HepG2 (cell line): ENCODE measurements around the gene PDLIM5. TPM values are rescaled to one million over a fixed set of nuclear protein-coding genes. Genes with fewer than 3 reads are reported as not detected.

Source experiments
- ATAC-seq: fragments of 200-7000 bp; cut with Tn5 transposase; 3 replicates; pipeline ENCODE4 v1.9.1; 2020; ENCODE audit warnings: mild to moderate bottlenecking, moderate library complexity
- BruUV-seq: library from RNA; stranded (reverse); fragments of 400-500 nt; replicated peaks from 2 replicates; lab custom pipeline; 2021; lab: Mats Ljungman, UMichigan
- CTCF ChIA-PET: fragments of 300-600 bp; formaldehyde crosslinking; extraction: SDS; loops from one replicate; lab custom pipeline; 2021; ENCODE audit warnings: low total read pairs, inconsistent platforms, low intra/inter-chr PET ratio; lab: Yijun Ruan, JAX
- POLR2A ChIA-PET: fragments of 350-600 bp; sonication (Branson Sonifier 250); formaldehyde crosslinking; loops from one replicate; lab custom pipeline; 2020; ENCODE audit warnings: antibody characterized with exemption, inconsistent platforms; lab: Yijun Ruan, JAX
- DNase-seq: peaks from one replicate; pipeline ENCODE4 v3.0.0-alpha.2; 2015; ENCODE audit warnings: low spot score
- FAIRE-seq: peaks from 3 replicates; lab custom pipeline; 2011; peaks lifted over from hg19 to GRCh38; lab: Jason Lieb, UNC
- H2AFZ ChIP-seq: one replicate; pipeline ENCODE4 v1.6.1; 2011; ENCODE audit warnings: low read length, inconsistent platforms
- H3K27ac ChIP-seq: fragments of 300-600 bp; 3 replicates; pipeline ENCODE4 v1.8.0; 2011; ENCODE audit warnings: mixed run types, mild to moderate bottlenecking, mixed read lengths, low read length, inconsistent platforms; ENCODE audit not compliant: insufficient read depth; ENCODE audit errors: extremely low read length
- H3K27me3 ChIP-seq, 2 experiments: fragments of 200-600 bp in 1 of 2; 2 replicates in 1 of 2; 3 replicates in 1 of 2; pipeline versions ENCODE4 v1.6.0 to v1.8.0; 2011; ENCODE audit warnings: low read length in 2 of 2, mild to moderate bottlenecking in 2 of 2, moderate library complexity in 2 of 2, inconsistent platforms in 1 of 2; ENCODE audit not compliant: insufficient read depth in 2 of 2, control insufficient read depth in 1 of 2
- H3K36me3 ChIP-seq, 2 experiments: fragments of 200-600 bp in 1 of 2; replicated peaks in 1 of 2; 2 replicates in 1 of 2; 3 replicates in 1 of 2; pipeline versions ENCODE4 v1.5.1 to v1.8.0; 2011; ENCODE audit warnings: low read length in 2 of 2, inconsistent platforms in 1 of 2; ENCODE audit not compliant: insufficient read depth in 2 of 2, control insufficient read depth in 1 of 2
- H3K4me1 ChIP-seq: 2 replicates; pipeline ENCODE4 v1.5.1; 2012; ENCODE audit warnings: low read length, inconsistent platforms; ENCODE audit not compliant: insufficient read depth
- H3K4me2 ChIP-seq: 2 replicates; pipeline ENCODE4 v1.6.0; 2011; ENCODE audit warnings: low read depth, low read length, inconsistent platforms
- H3K4me3 ChIP-seq, 3 experiments: fragments of 200-600 bp in 1 of 3; sonication (generic), shearing (Covaris generic) in 1 of 3; replicated peaks in 1 of 3; 2 replicates each; pipeline ENCODE4 v1.5.1; 2011 to 2016; ENCODE audit warnings: low read length in 3 of 3, inconsistent platforms in 2 of 3, low read depth in 2 of 3, mild to moderate bottlenecking in 2 of 3, control low read depth in 1 of 3, mixed read lengths in 1 of 3; ENCODE audit not compliant: insufficient read depth in 1 of 3
- H3K79me2 ChIP-seq: one replicate; pipeline ENCODE4 v1.6.1; 2011; ENCODE audit warnings: low read length, inconsistent platforms; ENCODE audit not compliant: insufficient read depth
- H3K9ac ChIP-seq: 2 replicates; pipeline ENCODE4 v1.6.0; 2011; ENCODE audit warnings: mild to moderate bottlenecking, low read depth, low read length, inconsistent platforms; ENCODE audit not compliant: insufficient read depth
- H3K9me3 ChIP-seq: 2 replicates; pipeline ENCODE4 v1.5.1; 2012; ENCODE audit warnings: mild to moderate bottlenecking, low read length
- H4K20me1 ChIP-seq: 2 replicates; pipeline ENCODE4 v1.6.0; 2011; ENCODE audit warnings: inconsistent platforms, mild to moderate bottlenecking, low read length, moderate library complexity; ENCODE audit not compliant: insufficient read depth
- ARNT2 ChIP-seq: sonication (generic); formaldehyde crosslinking; IDR thresholded peaks from 2 replicates; pipeline ENCODE4 v1.8.0; 2022; ENCODE audit warnings: mild to moderate bottlenecking, low read depth, missing genetic modification reagents, moderate library complexity
- CEBPB ChIP-seq: IDR thresholded peaks from 2 replicates; pipeline ENCODE4 v1.6.1; 2011; ENCODE audit warnings: low read depth, low read length, improper control_type of control experiment, borderline replicate concordance
- HDAC1 ChIP-seq: sonication (generic); formaldehyde crosslinking; IDR thresholded peaks from 2 replicates; pipeline ENCODE4 v1.5.1; 2020; ENCODE audit warnings: mild to moderate bottlenecking, missing genetic modification reagents
- NCOR1 ChIP-seq: fragments of 200-600 bp; sonication (generic); IDR thresholded peaks from 2 replicates; pipeline ENCODE4 v1.7.0; 2017; ENCODE audit warnings: antibody characterized with exemption, low read length, borderline replicate concordance
- ONECUT2 ChIP-seq: sonication (generic); formaldehyde crosslinking; IDR thresholded peaks from 2 replicates; pipeline ENCODE4 v1.4.0; 2020; ENCODE audit warnings: missing genetic modification reagents
- ZBTB1 ChIP-seq: sonication (generic); formaldehyde crosslinking; IDR thresholded peaks from 2 replicates; pipeline ENCODE4 v1.4.0; 2020; ENCODE audit warnings: missing genetic modification reagents, borderline replicate concordance
- ZNF616 ChIP-seq: sonication (generic); formaldehyde crosslinking; IDR thresholded peaks from 2 replicates; pipeline ENCODE4 v1.5.0; 2020; ENCODE audit warnings: low read depth, mild to moderate bottlenecking, missing genetic modification reagents
- ZNF713 ChIP-seq: sonication (generic); formaldehyde crosslinking; IDR thresholded peaks from 2 replicates; pipeline ENCODE4 v1.4.0; 2020; ENCODE audit warnings: mild to moderate bottlenecking, missing genetic modification reagents
- WGBS: methylation state at CpG from one replicate; pipeline ENCODE4 v1.1.6; 2017; ENCODE audit warnings: low lambda C conversion rate; 5-methylcytosine and 5-hydroxymethylcytosine counted together
- in situ Hi-C: cut with HindIII; loops from 2 replicates; pipeline ENCODE4 v1.10.0; 2017; ENCODE audit warnings: low pct_unique_long_range_greater_than_20kb; ENCODE audit not compliant: extremely low pct_ligation_motif_present
- intact Hi-C: fragments of 100-400 bp; cut with micrococcal nuclease; formaldehyde crosslinking; loops from one replicate; pipeline ENCODE4 v1.10.0; 2022; ENCODE audit not compliant: unreplicated experiment
- polyA plus RNA-seq, 8 experiments: library from polyadenylated mRNA; depleted of rRNA in 3 of 8; stranded (reverse) in 7 of 8; unstranded in 1 of 8; fragments of >200 nt; fragmentation: Illumina TruSeq in 4 of 8; extraction: Trizol in 4 of 8; gene quantifications; 2 replicates each; pipeline versions ENCODE4 v1.2.1 to v1.2.3, GENCODE V29; 2011 to 2016; ENCODE audit warnings: low read depth in 4 of 8, missing spikeins in 1 of 8, mixed read lengths in 1 of 8; ENCODE audit not compliant: insufficient read depth in 1 of 8
- total RNA-seq, 5 experiments: library from RNA; depleted of rRNA; stranded (reverse); fragments of >200 nt; fragmentation: Illumina TruSeq; extraction: Trizol; gene quantifications; 2 replicates each; pipeline ENCODE4 v1.2.3, GENCODE V29; 2016; ENCODE audit warnings: low read depth in 1 of 5
- TF ChIP-seq, protein P1 (sequence below), 2 experiments: sonication (generic) in 1 of 2; formaldehyde crosslinking in 1 of 2; IDR thresholded peaks; 2 replicates each; pipeline versions ENCODE4 v1.4.0 to v1.6.1; 2018 to 2020; ENCODE audit warnings: missing genetic modification reagents in 2 of 2, borderline replicate concordance in 1 of 2, low read depth in 1 of 2, mild to moderate bottlenecking in 1 of 2, missing biosample characterization in 1 of 2
- TF ChIP-seq, protein P2 (sequence below): IDR thresholded peaks from 2 replicates; pipeline ENCODE4 v1.6.1; 2012; ENCODE audit warnings: low read depth, low read length, improper control_type of control experiment
- TF ChIP-seq, protein P3 (sequence below): sonication (generic); formaldehyde crosslinking; IDR thresholded peaks from 2 replicates; pipeline ENCODE4 v1.4.0; 2020; ENCODE audit warnings: missing genetic modification reagents, borderline replicate concordance
- TF ChIP-seq, protein P4 (sequence below): sonication (generic); formaldehyde crosslinking; IDR thresholded peaks from 2 replicates; pipeline ENCODE4 v1.5.1; 2020; ENCODE audit warnings: mild to moderate bottlenecking, missing genetic modification reagents, borderline replicate concordance

PDLIM5 gene
- total and polyA plus RNA-seq, 2 of the 13 experiments (the other 11 are each of a cell fraction or from before 2014, with no cell fraction given) = 52.8 to 119 TPM

DNA sequence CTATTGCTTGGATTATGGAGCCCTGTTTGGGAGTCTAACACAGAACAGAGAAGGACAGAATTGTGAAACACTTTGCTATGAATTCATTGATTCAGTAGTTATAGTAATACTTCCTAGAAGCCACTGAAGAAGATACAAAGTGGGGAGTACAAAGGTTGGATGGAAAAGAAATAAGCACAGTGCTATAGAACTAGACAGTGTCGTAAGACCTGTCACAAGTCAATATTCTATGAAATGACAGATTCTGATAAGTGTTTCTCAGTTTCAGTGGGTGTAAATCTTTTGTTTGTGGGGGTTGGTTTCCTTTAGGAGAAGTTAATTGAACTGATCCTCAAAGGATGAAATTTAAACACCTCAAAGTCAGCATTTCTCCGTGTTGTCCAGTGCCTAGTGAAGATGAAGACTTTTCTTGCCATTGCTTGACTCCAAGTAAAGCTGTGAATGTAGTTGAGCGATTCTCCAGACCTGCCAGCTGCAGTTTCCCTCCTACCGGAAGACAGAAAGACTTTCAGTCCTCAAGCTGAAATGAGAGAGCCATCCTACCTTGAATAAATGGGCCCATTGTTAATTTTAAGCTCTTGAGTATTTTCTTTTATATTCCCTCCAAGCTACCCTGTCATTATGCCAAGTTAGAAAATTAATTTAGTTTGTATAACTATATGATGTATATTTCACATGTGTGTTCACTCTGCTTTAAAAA, 7.9 kb downstream of the PDLIM5 start (continued):
- TF ChIP-seq, protein P1, sequence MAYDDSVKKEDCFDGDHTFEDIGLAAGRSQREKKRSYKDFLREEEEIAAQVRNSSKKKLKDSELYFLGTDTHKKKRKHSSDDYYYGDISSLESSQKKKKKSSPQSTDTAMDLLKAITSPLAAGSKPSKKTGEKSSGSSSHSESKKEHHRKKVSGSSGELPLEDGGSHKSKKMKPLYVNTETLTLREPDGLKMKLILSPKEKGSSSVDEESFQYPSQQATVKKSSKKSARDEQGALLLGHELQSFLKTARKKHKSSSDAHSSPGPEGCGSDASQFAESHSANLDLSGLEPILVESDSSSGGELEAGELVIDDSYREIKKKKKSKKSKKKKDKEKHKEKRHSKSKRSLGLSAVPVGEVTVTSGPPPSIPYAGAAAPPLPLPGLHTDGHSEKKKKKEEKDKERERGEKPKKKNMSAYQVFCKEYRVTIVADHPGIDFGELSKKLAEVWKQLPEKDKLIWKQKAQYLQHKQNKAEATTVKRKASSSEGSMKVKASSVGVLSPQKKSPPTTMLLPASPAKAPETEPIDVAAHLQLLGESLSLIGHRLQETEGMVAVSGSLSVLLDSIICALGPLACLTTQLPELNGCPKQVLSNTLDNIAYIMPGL (CRISPR knock-in tag; IDR thresholded peaks at IDR 0.05; ENCODE audit: borderline replicate concordance in 1 of 2, low read depth in 1 of 2) = no peak
- TF ChIP-seq ZBTB1 (CRISPR knock-in tag) (no peak), NCOR1 (peak; percentile 34; the same call in 1 of the 2 replicates), CEBPB (peak; percentile 45; the same call in 1 of the 2 replicates), ONECUT2 (CRISPR knock-in tag) (0 out of 2 replicates have a peak, but pooled peaks have one; percentile 50)
- TF ChIP-seq, protein P2, sequence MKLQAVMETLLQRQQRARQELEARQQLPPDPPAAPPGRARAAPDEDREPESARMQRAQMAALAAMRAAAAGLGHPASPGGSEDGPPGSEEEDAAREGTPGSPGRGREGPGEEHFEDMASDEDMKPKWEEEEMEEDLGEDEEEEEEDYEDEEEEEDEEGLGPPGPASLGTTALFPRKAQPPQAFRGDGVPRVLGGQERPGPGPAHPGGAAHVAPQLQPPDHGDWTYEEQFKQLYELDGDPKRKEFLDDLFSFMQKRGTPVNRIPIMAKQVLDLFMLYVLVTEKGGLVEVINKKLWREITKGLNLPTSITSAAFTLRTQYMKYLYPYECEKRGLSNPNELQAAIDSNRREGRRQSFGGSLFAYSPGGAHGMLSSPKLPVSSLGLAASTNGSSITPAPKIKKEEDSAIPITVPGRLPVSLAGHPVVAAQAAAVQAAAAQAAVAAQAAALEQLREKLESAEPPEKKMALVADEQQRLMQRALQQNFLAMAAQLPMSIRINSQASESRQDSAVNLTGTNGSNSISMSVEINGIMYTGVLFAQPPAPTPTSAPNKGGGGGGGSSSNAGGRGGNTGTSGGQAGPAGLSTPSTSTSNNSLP = 0 out of 2 replicates have a peak, but pooled peaks have one; percentile 19

DNA sequence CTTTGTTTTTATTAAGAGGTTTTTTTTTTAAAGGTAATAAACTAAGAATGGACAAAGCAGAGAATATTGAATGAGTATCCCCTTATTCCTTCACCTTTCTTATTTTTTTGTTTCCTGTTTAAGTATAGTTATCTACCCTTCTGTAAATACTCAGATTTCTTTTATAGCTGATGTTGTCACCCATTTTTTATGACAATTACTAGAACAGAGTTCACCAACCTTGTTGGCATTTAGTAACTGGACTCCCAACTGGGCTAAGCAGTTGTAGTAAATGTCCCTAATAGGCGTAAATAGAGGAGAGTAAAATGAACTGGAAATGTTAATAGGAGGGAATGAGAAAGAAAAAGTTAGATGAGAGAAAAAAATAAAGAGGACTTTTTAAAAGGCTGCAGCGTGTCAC, 9.8 kb downstream of the PDLIM5 start:
- in situ Hi-C loops (no loop called here), intact Hi-C loops (no loop called here)
- no peak overlapping the region for H3K27ac ChIP-seq
- no peak overlapping the region for H3K4me3 ChIP-seq
- FAIRE-seq (no peak), ATAC-seq (no peak), DNase-seq (no peak)
- no peak overlapping the region for H3K4me2 ChIP-seq
- H3K27me3 ChIP-seq = no peaks in the 10 kb centered on the region
- H3K9me3 ChIP-seq = no peaks in the 10 kb centered on the region
- peaks cover 21% of the 10 kb centered on the region; the same call in 1 of the 2 replicates for H4K20me1 ChIP-seq
- POLR2A ChIA-PET = interaction anchor here (0.8 to 1.0 kb wide), 2 partner anchors 10 to 12 kb away, joined by 3 to 4 read pairs; partner anchors contain the start of gene PDLIM5
- BruUV-seq = no TSS peak
- peaks cover 96% of the 10 kb centered on the region for H3K79me2 ChIP-seq
- WGBS = 95% methylated on average over 2 of the region's 2 CpGs
- CTCF ChIA-PET = no interaction called here
- H3K9ac ChIP-seq = no peak overlapping the region
- peaks cover 92% of the 10 kb centered on the region for H3K4me1 ChIP-seq
- no peak overlapping the region for H2AFZ ChIP-seq
- H3K36me3 ChIP-seq = 0 out of 5 replicates have a peak, but pooled peaks cover 0 to 1% of the 10 kb centered on the region in 2 experiments
- TF ChIP-seq ARNT2 (CRISPR knock-in tag) (no peak), HDAC1 (no peak), ZNF616 (no peak), ZNF713 (CRISPR knock-in tag) (no peak)
- TF ChIP-seq, protein P3, sequence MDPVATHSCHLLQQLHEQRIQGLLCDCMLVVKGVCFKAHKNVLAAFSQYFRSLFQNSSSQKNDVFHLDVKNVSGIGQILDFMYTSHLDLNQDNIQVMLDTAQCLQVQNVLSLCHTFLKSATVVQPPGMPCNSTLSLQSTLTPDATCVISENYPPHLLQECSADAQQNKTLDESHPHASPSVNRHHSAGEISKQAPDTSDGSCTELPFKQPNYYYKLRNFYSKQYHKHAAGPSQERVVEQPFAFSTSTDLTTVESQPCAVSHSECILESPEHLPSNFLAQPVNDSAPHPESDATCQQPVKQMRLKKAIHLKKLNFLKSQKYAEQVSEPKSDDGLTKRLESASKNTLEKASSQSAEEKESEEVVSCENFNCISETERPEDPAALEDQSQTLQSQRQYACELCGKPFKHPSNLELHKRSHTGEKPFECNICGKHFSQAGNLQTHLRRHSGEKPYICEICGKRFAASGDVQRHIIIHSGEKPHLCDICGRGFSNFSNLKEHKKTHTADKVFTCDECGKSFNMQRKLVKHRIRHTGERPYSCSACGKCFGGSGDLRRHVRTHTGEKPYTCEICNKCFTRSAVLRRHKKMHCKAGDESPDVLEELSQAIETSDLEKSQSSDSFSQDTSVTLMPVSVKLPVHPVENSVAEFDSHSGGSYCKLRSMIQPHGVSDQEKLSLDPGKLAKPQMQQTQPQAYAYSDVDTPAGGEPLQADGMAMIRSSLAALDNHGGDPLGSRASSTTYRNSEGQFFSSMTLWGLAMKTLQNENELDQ (CRISPR knock-in tag) = no peak
- TF ChIP-seq, protein P4, sequence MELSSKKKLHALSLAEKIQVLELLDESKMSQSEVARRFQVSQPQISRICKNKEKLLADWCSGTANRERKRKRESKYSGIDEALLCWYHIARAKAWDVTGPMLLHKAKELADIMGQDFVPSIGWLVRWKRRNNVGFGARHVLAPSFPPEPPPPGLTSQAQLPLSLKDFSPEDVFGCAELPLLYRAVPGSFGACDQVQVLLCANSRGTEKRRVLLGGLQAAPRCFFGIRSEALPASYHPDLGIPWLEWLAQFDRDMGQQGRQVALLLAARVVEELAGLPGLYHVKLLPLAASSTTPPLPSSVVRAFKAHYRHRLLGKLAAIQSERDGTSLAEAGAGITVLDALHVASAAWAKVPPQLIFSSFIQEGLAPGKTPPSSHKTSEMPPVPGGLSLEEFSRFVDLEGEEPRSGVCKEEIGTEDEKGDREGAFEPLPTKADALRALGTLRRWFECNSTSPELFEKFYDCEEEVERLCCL = no peak
